ENCODE measurements around the gene AFG3L2. TPM values are rescaled to one million over a fixed set of nuclear protein-coding genes. Genes with fewer than 3 reads are reported as not detected.

AFG3L2 gene
- total RNA-seq, 1 donor from 2014 or later: 145 TPM

- no peak for ATAC-seq (ENCODE audit: poor library complexity)
- DNase-seq: peak; percentile 24
- intact Hi-C loops (cut with DNase I): loop anchor here (10.0 kb wide), 1 partner anchor 61 kb away; the partner anchor contains the start of gene AFG3L2
Observed at GRCh38 chr18:12313530-12314245, 63.3 kb downstream of the AFG3L2 start.

DNA sequence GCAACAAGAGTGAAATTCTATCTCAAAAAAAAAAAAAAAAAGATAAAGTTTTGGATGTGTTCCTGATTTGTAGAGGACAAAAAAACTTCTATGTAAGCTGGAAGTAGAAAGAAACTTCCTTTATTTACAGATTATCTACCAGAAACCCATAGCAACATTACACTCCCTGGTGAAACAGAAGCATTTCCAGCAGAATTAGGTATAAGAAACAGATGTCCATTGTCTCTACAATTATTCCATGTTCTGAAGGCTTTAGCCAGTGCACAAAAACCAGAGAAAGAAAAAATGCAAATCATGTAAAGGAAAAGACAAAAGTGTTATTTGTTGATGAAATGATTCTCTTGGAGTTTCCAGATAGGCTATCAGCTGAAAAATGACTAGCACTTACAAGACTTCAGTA is 64.1 kb downstream of the AFG3L2 start:
- no peak for ATAC-seq (ENCODE audit: poor library complexity)
- DNase-seq: no peak
- intact Hi-C loops (cut with DNase I): loop anchor here (10.0 kb wide), 1 partner anchor 62 kb away; the partner anchor contains the start of gene AFG3L2

DNA sequence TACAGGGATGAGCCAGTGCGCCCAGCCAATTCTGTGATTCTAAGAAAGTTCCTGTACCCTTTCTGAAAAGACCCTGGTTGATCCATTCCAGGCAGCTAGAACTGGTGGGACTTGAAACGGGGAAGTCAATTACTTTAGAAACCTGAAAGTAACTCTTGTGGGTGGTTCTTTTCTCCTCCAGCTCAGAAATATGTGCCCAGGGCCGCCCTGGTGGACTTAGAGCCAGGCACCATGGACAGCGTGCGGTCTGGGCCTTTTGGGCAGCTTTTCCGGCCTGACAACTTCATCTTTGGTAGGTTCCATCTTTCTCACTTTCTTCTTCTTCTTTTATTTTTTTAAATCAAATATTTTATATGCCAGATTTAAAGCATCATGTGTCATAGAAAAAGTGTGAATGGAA is 66.3 kb downstream of the AFG3L2 start:
- intact Hi-C loops (cut with DNase I): loop anchor here (10.0 kb wide), 1 partner anchor 64 kb away; the partner anchor contains the start of gene AFG3L2
- DNase-seq (no peak), ATAC-seq (ENCODE audit: poor library complexity) (no peak)

GRCh38 chr18:12309683-12310198 is 67.3 kb downstream of the AFG3L2 start:
- ATAC-seq (ENCODE audit: poor library complexity) (no peak), DNase-seq (no peak)
- intact Hi-C loops (cut with DNase I): loop anchor here (10.0 kb wide), 1 partner anchor 65 kb away; the partner anchor contains the start of gene AFG3L2

- peak; percentile 78 for ATAC-seq (ENCODE audit: poor library complexity)
- peak; percentile 93 for DNase-seq
- intact Hi-C loops (cut with DNase I): no loop called here
Observed at GRCh38 chr18:12308386-12309100, 68.5 kb downstream of the AFG3L2 start.

- peak; percentile 86 for DNase-seq
- peak; percentile 82 for ATAC-seq (ENCODE audit: poor library complexity)
- intact Hi-C loops (cut with DNase I): no loop called here
Observed at GRCh38 chr18:12307701-12308385, 69.2 kb downstream of the AFG3L2 start, which contains the start of gene TUBB6. Gene TUBB6 (plus strand): TSS chr18:12308241. CDS start chr18:12308293, 52 bp downstream.

- ATAC-seq (ENCODE audit: poor library complexity) (peak; percentile 58), DNase-seq (peak; percentile 77)
- intact Hi-C loops (cut with DNase I): no loop called here
Observed at GRCh38 chr18:12306752-12307700, 70.0 kb downstream of the AFG3L2 start.

DNA sequence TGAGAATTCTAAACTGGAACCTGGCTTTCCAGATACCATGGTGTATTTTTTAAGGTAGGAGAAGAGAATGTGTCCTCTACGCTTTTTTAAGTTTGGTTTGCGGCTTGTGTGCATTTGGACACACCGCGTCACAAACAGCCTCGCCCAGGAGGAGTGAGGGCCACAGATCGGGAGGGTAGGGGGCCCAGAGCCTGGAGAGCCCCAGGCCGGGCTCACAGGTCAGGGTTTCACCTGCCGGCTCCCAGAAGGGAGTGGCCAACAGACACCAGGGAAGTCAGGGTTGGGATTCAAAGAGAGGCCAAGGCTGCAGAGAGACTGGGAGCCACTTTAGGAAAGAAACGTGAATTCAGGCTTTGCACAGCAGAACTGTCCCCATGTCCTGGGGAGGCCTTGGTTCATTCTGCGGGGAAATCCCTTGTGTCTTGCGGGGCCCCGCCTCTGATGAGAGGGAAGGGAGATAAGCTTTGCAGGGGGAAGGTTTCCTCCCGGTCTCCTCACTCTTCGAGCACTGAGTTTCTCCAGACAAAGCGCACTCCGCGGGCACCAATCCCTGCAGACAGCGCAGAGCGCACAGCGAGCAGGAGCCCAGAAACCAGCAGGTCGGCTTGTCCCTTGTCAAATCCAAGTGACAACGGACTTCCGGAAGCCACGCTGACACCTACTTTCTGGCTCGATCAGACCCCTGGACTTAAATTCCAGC is 70.9 kb downstream of the AFG3L2 start:
- ATAC-seq (ENCODE audit: poor library complexity) (no peak), DNase-seq (no peak)
- intact Hi-C loops (cut with DNase I): no loop called here

GRCh38 chr18:12305211-12305610 is 71.8 kb downstream of the AFG3L2 start:
- no peak for DNase-seq
- ATAC-seq (ENCODE audit: poor library complexity): no peak
- intact Hi-C loops (cut with DNase I): no loop called here

GRCh38 chr18:12304351-12305210 is 72.4 kb downstream of the AFG3L2 start:
- DNase-seq (no peak), ATAC-seq (ENCODE audit: poor library complexity) (no peak)
- intact Hi-C loops (cut with DNase I): no loop called here

- ATAC-seq (ENCODE audit: poor library complexity): no peak
Observed at GRCh38 chr18:12302391-12303147, 74.5 kb downstream of the AFG3L2 start.

GRCh38 chr18:12301263-12302005 is 75.6 kb downstream of the AFG3L2 start:
- intact Hi-C loops (cut with DNase I): no loop called here
- no peak for ATAC-seq (ENCODE audit: poor library complexity)
- no peak for DNase-seq

More at GRCh38 chr18:12302391-12303147, 74.5 kb downstream of the AFG3L2 start:
- DNase-seq: no peak
- intact Hi-C loops (cut with DNase I): no loop called here

- intact Hi-C loops (cut with DNase I): no loop called here
Observed at GRCh38 chr18:12299862-12300261, 77.2 kb downstream of the AFG3L2 start.

DNA sequence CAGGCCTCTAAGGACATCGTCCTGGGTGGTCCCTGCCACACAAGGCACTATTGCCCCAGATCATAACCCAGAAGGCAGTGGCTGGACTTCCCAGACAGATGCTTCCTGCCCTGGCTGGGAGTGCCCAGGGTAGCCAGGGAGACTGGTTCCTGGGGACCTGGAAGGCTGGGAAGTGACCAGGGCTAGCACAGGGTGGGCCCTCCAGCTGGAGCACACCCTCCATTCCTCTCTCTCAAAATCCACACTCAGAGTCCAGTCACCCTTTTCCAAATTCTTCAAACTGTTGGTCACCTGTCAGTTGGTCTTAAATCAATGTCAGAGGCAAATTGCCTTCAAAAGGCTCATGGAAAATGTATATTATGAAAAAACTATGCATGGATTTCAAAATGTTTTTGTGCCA is 80.6 kb downstream of the AFG3L2 start:
- DNase-seq: no peak
- no peak for ATAC-seq (ENCODE audit: poor library complexity)
- intact Hi-C loops (cut with DNase I): no loop called here

More at GRCh38 chr18:12299862-12300261, 77.2 kb downstream of the AFG3L2 start:
- DNase-seq (no peak), ATAC-seq (ENCODE audit: poor library complexity) (no peak)

GRCh38 chr18:12296087-12296403 is 81.0 kb downstream of the AFG3L2 start:
- DNase-seq (no peak), ATAC-seq (ENCODE audit: poor library complexity) (no peak)
- intact Hi-C loops (cut with DNase I): no loop called here

All from Right ventricle myocardium superior (tissue), 1 donor.